NCI-H510A treated with DMSO at 0.1 percent for 48 hours (cell line): ENCODE results near the gene CD81.

Experiments used
- DNase-seq: peaks from one replicate; lab custom pipeline; 2025; lab: John Stamatoyannopoulos, UW

Gene CD81

DNA sequence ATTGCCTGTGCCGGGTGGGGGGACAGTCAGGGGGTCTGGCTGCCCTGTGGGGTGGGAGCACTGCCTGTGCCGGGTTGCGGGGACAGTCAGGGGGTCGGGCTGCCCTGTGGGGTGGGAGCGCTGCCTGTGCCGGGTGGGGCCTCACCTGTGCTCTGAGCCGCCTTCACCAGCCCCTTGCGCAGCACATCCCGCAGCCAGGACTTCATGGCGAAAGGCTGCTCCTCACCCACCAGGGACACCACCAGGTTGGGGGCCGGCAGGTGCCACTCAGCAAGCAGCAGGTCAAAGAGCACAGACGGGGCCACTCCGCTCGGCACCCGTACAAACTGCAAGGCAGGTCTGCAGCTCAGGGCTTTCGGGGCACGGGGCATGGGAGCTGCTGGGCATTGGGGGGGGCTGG is 44.9 kb downstream of the CD81 start:
- DNase-seq = no peak

DNA sequence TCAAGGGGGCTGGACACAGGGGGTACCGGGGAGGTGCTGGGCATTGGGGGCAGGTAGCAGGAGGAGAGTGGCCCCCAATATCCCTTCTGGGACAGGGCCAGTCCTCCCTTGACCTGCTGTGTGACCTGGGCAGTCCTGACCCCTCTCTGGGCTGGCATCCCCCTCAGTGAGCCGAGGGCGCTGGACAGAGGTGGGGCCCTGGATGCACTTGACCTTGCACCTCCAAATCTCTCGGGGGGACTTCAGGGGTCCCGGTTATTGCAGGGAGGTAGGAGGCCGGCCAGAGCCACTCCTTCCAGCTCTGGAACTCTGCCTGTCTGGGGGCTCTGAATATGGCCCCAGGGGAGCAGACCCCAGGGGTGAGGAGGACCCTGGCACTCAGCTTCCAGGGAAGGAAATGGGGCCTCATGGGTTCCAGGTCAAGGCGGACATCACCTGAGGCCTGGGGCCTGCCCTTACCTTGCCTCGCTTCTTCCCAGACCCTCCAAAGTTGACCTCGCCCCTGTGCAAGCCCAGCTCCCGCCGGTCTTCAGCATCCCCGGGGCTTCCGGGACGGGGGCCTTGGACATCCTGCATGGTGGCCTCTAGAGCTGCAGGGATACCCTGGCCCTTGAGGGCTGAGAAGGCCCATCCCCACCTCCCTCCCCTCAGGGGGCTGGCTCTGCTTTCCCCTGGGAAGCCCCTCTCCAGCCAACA is 45.5 kb downstream of the CD81 start:
- no peak for DNase-seq

DNA sequence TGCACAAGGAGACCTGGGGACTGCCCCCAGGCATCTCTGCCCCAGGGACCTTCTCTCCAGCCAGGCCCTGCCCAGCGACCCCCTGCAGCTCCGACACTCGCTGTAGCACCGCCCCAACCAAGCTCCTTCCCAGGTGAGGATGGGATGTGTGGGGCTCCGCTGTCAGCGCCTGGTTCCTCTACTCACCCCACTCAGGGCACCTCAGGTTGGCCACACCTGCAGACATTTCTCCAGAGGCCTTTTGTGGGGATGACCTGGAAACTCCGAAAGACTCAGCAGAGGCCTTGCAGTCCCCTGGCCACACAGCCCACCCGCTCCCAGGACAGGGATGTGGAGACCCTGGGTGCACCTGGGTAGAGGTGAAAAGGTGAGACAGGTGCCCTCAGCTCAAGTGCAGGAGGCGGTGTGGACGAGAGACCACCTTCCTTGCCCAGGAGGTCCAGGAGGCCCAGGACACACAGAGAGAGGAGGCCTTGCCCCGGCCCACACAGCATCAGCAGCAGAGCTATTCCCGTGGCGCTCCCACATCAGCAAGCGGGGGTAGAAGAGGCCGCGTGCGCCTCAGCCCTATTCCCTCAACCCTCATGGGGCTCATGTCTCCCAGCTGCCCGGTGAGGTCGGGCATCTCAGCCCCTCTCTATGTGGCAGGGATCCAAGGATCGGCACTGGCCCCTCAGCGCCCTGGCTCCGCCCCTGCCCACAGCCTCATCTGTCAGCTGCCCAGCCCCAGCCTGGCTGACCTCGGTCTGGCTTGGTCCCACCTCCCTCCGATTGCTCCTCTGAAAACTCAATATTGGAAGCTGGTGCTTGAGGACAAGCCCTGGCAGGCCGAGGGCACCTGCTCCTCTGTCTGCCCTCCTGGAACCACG is 46.3 kb downstream of the CD81 start:
- no peak for DNase-seq

DNA sequence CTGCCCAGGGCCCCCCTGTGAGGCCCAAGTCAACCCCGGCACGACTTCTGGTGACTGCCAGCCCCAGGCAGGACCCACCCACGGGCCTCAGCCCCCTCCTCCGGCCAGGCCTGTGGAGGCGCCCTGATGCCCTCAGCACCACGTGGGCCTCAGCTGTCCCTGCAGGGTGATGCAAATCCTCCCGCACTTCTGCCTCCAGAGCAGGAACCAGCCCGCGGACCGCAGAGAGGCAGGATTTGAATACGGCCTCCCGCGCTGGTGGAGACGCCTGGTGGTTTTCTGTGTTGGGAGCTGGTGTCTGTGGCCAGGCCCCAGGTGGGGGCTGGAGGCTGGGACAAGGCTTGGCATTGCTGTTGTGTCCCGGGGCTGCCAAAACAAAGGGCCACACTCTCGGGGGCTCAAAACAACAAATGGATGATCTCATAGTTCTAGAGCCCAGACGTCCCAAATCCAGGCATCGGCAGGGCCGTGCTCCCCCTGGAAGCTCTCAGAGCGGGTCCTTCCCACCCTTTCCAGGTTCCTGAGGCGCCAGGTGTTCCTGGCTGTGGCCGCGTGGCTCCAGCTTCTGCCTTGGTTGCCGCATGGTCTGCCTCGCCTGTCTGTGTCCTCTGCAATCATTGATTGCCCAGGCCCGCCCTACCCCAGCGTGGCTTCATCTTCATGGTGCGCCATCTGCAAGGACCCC is 47.8 kb downstream of the CD81 start:
- DNase-seq = no peak

DNA sequence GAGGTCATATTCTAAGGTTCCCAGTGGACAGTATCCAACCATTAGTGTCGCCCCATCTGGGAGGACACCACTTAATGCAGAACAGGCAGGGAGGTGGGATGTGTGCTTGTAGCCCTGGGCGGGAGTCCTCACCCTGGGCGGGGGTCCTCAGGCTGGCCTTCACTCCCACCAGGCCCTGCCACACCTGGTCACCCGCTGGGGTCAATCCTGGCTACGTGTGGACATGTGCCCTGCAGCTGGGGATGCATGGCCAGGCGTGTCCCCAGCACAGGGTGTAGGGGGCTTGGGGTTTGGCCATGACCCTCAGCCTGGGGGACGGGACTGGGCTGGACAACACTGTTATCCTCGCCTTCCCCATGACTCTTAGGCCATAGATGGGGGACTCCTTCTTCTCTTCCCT is 48.4 kb downstream of the CD81 start:
- DNase-seq = no peak

DNA sequence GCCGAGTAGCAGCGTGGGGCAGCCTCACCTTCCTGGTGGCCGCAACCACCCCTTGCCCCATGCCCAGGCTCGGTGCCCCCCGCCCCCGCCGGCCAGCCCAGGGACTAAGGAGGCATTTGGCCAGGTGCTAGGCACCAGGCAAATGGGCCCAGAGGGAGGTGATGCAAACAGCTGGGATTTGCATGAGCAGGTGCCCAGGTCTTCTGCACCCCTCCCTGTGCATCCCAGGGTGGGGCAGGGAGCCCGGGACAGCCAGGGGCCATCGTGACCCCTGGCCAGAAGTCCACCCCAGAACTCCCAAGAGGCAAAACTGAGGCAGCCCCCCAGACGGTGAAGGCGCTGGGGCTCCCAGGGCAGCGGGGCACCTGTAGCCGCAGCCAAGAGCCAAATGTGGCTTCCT is 49.1 kb downstream of the CD81 start:
- no peak for DNase-seq

DNA sequence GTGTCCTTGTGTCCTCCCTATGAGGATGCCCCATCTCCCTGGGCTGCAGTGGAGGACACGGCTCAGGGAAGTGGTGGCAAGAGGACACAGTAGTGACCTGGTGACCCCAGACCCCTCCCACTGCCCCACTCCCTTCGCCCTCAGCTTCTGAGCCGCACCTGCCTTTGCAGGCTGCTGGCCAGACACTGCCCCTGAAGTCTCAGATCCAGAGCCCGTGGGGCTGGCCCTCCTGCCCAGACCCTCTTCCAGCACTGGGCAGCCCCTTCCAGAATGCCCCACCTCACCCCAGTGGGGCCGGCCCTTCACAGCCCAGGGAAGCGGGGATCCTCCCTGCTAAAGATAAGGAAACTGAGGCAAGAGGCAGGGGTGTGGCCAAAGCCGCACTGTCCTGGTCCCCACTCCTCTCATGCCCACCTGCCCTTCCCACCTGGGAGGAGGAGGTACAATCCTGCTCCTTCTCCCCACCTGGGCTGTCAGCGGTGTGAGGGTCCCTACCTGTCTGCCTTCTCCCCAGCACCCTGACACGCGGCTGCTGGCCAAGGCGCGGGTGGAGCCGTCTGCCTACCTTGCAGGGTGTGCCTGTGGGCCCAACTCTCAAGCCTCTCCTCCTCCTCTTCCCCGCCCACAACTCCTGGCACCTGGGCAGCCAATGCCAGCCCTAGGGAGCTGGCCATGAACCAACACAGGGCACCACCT is 49.9 kb downstream of the CD81 start:
- no peak for DNase-seq

DNA sequence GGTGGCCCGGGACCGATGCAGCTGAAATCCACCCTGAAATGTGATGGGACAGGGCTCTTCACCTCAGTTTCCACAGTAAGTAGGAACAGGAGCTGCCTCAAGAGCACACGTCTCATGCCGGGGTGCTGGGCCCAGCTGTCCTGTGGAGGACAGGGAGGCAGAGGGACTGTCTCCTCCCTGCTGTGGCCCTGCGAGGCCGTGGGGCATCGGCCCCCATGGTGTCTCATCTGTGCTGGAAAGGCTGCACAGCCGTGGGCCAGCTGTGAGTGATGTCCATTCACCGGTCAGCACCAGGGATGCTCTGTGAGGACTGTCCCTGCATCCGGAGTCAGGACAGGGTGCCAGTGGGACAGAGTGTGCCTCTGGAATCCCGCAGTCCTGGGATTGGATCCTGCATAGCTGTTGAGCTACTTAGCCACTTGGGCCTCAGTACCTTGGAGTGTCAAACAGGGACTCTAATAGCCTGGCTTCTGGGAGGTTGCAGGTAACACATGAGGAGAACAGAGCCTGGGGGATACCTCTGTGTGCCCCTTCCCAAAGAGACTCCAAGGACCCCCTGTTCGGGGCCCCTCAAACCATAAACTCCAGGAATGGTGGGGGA is 50.7 kb downstream of the CD81 start:
- DNase-seq = no peak

DNA sequence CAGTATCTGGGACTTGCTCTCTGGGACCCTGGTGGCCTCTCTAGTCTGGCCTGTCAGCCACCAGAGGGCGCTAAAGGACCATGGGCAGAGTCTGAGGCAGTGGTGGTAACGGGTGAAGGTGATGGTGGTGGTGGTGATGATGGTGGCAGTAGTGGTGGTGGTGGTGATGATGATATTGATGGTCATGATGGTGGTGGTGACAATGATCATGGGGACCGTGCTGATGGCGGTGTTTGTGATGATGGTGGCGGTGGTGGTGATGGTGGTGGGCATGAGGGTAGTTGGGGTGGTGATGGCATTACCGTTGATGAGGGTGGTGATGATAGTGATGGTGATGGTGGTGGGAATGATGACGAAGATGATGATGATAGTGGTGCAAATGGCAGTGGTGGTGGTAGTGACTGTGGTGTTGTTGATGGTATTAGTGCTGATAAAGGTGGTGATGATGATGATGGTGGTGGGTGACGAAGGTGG is 51.2 kb downstream of the CD81 start:
- no peak for DNase-seq

DNA sequence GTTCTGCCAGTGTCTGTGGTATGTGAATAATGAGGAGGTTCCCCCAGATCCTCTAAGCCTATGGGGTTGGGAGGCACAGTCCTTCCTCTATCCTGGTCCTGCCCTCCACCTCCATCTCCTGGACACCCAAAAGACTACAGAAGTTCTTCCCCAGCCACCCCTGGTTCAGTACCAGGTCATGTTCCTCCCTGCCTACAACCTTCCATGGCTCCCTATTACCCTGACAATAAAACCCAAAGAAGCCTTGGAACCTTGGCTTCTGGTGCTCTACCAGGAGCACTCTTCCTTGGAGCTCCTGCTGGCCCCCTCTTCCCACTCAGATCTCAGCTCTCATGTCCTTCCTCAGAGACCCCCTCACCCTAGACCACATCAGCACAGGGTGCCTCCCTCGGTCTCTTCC is 54.3 kb downstream of the CD81 start:
- DNase-seq = no peak

DNA sequence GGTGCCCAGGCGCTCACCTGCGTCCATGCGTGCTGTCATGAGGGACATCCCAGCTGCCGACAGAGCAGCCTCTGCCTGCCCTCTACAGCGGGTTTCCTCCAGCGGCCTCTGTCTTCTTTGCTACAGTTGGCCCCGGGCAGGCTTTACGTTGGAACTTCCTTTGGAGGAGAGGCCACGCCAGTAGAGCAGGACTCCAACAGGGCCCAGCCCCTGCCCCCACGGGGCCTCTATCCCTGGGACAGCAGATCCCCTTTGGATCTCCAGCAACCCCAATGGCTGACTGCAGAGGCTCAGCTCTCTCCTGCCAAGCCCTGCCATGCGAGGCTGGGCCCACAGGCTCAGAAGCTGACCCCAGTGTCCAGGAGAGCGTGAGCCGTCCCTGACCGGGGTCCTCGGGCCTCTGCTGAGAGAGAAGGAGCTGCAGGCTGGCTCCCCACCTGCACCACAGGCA is 55.1 kb downstream of the CD81 start:
- no peak for DNase-seq

DNA sequence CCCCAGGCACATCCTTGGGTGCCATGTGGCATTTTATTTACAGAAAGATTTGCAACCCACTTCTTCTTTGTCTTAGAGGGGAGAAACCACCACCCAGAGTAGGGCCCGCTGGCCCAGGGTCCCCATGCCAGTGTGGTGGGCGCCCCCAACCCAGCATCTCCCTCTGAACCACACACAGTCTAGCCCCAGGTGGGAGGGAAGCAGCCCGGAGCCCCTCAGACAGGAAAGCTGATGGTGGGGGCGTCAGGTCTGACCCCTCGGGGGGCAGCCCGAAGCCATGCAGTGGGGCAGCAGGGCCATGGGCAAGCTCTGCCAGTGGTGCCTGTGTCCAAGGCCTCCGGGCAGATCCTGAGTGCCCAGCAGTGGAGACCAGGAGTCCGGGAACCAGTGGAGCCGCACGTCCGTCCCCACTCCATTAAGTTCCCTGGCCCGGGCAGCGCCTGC is 55.5 kb downstream of the CD81 start:
- no peak for DNase-seq

DNA sequence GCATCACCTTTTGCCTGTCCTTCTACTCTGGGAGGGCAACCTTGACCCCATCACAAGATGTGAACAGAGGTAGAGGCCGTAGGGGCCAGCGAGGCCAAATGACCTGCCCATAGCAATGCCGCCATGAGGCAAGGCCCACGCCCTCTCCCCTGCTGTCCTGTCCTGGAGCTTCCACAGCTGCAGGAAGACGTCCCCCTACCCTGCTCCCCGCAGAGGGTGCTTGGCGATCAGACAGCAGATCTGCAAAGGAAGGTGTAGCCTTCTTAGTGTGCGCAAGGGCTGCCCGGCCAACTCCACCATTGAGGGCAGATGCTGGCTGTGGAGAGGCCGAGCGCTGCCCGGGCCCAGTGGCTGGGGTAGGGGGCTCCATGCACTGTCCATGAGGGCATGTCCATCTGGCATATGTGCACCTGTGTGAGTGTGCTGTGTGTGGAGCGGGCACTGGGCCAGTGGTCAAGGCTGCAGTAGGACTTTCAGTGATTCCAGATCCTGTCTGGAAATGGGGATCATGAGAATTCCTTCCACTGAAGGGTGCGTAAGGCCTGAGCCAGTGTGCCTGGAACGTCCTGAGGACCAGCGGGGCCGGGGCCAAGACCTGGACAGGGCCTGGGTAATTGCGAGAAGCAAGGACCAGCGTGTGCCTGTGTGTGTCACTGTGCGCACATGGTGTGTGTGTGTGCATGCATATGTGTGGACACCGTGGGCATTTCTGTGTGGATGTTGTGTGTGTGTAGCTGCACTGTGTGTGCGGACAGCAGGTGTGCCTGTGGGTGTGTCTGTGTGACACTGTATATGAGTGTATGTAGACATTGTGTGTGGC is 56.2 kb downstream of the CD81 start:
- no peak for DNase-seq

DNA sequence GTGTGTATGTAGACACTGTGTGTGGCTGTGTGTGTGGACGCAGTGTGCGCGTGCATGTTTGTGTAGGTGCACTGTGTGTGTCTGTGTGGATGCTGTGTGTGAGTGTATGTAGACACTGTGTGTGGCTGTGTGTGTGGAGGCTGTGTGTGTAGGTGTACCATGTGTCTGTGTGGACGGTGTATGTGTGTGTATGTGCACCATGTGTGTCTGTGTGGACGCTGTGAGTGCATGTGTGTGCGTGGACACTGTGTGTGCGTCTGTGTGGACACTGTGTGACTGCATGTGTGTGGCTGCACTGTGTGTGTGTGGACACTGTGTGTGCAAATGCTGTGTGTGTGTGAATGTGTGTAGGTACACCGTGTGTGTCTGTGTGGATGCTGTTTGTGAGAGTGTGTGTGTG is 56.9 kb downstream of the CD81 start:
- no peak for DNase-seq

DNA sequence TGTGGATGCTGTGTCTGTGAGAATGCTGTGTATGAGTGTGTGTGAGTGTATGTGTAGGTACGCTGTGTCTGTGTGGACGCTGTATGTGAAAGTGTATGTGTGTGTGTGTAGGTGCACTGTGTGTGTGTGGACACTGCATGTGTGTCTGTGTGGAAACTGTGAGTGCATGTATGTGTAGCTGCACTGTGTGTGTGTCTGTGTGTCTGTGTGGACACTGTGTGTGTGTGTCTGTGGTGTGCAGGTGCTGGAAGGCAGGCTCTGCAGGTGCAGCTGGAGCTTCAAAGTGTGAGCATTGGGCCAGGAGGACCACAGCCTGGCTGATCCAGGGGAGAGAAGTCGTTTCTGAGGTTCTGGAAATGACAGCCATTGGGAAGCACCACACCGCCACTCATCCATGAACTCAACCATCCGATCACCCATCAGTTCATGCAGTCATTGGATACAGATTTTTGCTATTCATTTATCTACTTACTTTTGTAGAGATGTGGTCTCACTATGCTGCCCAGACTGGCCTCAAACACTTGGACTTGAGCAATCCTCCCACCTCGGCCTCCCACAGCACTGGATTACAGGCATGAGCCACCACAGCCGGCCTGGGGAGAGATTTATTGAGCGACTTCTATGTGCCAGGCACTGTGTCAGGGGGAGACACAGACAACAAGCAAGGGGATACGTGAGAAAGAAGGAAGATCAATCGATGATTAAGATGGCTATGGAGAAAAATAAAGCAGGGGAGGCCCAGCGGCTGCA is 57.6 kb downstream of the CD81 start:
- DNase-seq = no peak

DNA sequence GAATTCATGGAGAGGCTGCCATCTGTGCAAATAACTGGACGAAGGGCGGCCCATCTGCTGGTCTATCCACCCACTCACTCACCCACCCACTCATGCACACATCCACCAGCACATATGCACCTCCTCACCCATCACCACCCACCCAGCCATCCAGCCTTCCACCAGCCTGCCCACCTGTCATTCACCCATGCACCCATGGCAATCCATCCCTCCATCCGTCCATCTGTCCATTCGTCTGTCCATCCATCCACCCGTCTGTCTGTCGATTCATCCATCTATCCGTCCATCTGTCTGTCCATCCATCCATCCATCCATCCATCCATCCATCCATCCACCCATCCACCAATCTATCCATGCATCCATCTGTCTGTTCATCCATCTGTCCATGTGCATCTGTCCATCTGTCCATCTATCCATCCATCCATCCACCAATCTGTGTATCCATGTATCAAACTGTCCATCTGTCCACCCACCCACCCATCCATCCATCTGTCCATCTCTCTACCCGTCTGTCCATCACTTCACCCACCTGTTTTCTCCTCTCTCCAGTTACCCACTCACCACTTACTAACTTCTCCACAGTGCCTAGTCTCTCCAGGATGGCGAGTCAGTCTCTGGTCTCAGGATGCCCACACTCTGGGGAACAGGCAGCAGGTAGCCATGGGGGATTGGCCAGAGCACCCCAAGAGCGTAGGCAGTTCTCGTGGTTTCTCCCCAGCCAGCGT is 58.3 kb downstream of the CD81 start:
- DNase-seq = no peak

DNA sequence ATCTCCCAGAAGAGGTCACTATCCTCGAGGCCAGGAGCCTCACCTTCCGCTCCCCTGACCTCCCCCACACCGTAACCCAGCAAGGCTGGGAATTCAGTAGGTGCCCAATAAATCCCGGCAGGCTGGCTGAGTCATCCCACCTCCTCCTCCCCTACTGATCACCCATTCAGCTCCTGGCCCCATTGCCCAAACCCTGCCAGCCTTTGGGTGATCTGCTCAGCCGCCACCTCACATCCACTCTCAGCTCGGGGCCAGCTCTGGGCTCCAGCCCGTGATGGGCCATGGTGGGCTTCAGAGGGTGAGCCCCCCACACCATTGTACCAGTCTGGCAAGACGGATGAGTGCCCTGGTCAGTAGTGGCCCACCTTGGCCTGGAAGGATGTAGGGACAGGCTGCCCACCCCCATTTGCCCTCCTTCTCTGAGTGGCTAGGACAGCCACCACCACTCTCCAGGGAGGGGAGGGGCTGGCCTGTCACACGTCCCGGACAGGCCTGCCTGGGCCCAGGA is 59.0 kb downstream of the CD81 start:
- no peak for DNase-seq

DNA sequence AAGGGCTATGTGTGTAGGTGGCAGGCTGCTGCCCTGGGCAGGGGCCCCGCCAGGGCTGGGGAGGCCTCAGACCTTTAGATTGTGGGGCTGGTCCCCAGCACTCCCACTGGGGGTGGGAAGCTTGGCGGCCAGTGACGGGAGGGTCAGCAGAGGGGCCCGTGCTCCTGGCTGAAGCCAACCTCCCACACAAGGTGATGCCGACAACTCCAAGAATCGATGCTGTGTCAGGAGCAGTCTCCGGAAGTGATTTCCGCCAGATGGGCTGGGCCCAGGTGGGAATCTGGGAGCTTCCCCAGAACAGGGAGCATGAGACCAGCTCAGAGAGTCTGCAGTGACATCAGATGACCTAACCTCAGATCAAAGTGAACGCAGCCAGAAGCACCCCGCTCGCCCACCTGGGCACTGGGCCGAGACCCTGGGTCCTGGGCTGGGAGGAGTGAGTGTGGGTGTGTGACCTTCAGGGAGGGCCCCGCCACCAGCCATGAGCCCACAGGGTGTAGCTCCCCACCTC is 59.5 kb downstream of the CD81 start:
- DNase-seq = no peak

DNA sequence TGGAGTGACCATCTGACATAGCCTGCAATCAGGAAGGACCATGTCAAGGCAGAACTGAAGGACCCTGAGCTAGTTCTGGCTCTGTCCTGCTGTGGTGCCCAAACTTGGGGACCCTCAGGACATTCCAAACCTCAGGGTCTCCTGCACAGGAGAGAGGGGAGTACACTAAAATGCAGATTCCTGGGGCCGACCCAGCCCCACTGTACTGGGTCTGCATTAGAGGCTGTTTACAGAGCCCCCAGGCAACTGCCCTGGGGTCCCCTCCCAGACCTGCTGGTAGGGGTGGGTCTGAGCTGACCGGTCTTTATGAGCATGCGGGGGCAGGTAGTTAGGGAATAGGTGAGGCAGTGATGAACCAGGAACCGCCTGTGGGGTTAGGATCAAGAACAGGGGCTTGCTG is 60.4 kb downstream of the CD81 start:
- no peak for DNase-seq
